H1 (cell line): Measurements from ENCODE around the gene TEX36. TPM values are rescaled to one million over a fixed set of nuclear protein-coding genes. Genes with fewer than 3 reads are reported as not detected.

Source experiments
- CTCF ChIA-PET: fragments of 300-600 bp; sonication (Branson Sonifier 250); formaldehyde crosslinking; loops from one replicate; lab custom pipeline; 2021; ENCODE audit not compliant: partially characterized antibody; lab: Charles Lee
- POLR2A ChIA-PET: fragments of 300-600 bp; sonication (Branson Sonifier 250); formaldehyde crosslinking; loops from one replicate; lab custom pipeline; 2021; ENCODE audit warnings: inconsistent platforms; ENCODE audit not compliant: partially characterized antibody; lab: Charles Lee
- DNase-seq, 2 experiments: peaks; one replicate each; pipeline versions ENCODE4 v3.0.0 to v3.0.0-alpha.2; 2010 to 2022; ENCODE audit warnings: low spot score in 2 of 2, low read depth in 1 of 2, mixed read lengths in 1 of 2
- FAIRE-seq: peaks from 2 replicates; lab custom pipeline; 2011; peaks lifted over from hg19 to GRCh38; lab: Jason Lieb, UNC
- H2AFZ ChIP-seq: 2 replicates; pipeline ENCODE4 v1.8.1; 2012; ENCODE audit warnings: low read length, inconsistent platforms
- H2AK5ac ChIP-seq: 2 replicates; pipeline ENCODE4 v1.6.1; 2013; ENCODE audit warnings: low read depth, low read length
- H2BK120ac ChIP-seq: replicated peaks from 2 replicates; pipeline ENCODE3; 2013; ENCODE audit warnings: low read depth, low read length, inconsistent platforms
- H2BK12ac ChIP-seq: 2 replicates; pipeline ENCODE4 v1.6.1; 2013; ENCODE audit warnings: low read depth, low read length
- H2BK15ac ChIP-seq: 2 replicates; pipeline ENCODE4 v1.6.1; 2013; ENCODE audit warnings: low read length
- H2BK20ac ChIP-seq: 2 replicates; pipeline ENCODE4 v1.6.1; 2013; ENCODE audit warnings: low read length
- H2BK5ac ChIP-seq: 2 replicates; pipeline ENCODE4 v1.6.1; 2013; ENCODE audit warnings: low read depth, low read length
- H3K14ac ChIP-seq: 2 replicates; pipeline ENCODE4 v1.6.1; 2013; ENCODE audit warnings: inconsistent platforms; ENCODE audit not compliant: insufficient read length
- H3K18ac ChIP-seq: 2 replicates; pipeline ENCODE4 v1.6.1; 2013; ENCODE audit warnings: low read length; ENCODE audit errors: extremely low read depth
- H3K23ac ChIP-seq: 2 replicates; pipeline ENCODE4 v1.6.1; 2013; ENCODE audit warnings: inconsistent platforms; ENCODE audit not compliant: insufficient read length
- H3K23me2 ChIP-seq: 2 replicates; pipeline ENCODE4 v1.6.1; 2013; ENCODE audit warnings: low read depth, low read length
- H3K27ac ChIP-seq: 2 replicates; pipeline ENCODE4 v1.6.1; 2011; ENCODE audit warnings: low read depth, low read length, inconsistent platforms
- H3K27me3 ChIP-seq, 4 experiments: replicated peaks in 1 of 4; 1 replicate in 1 of 4; 2 replicates in 3 of 4; pipeline versions ENCODE4 v1.6.1 to v1.8.1; 2011 to 2013; ENCODE audit warnings: low read length in 3 of 4, mild to moderate bottlenecking in 3 of 4, inconsistent platforms in 2 of 4, mixed read lengths in 2 of 4, moderate library complexity in 1 of 4; ENCODE audit not compliant: control insufficient read depth in 3 of 4, insufficient read depth in 3 of 4; ENCODE audit errors: extremely low read depth in 1 of 4
- H3K36me3 ChIP-seq, 4 experiments: 2 replicates each; pipeline versions ENCODE4 v1.6.1 to v1.8.1; 2011 to 2013; ENCODE audit warnings: mild to moderate bottlenecking in 4 of 4, low read length in 3 of 4, moderate library complexity in 2 of 4, control low read depth in 1 of 4, inconsistent platforms in 1 of 4; ENCODE audit not compliant: insufficient read depth in 4 of 4, control insufficient read depth in 2 of 4
- H3K4ac ChIP-seq: replicated peaks from 2 replicates; pipeline ENCODE3; 2013; ENCODE audit warnings: low read length, low read depth, mixed read lengths, inconsistent platforms; ENCODE audit not compliant: insufficient read length
- H3K4me1 ChIP-seq, 4 experiments: replicated peaks in 1 of 4; 1 replicate in 1 of 4; 2 replicates in 3 of 4; pipeline versions ENCODE4 v1.6.1 to v1.8.1; 2011 to 2013; ENCODE audit warnings: low read length in 3 of 4, inconsistent platforms in 2 of 4, mixed read lengths in 1 of 4; ENCODE audit not compliant: insufficient read depth in 4 of 4, control insufficient read depth in 3 of 4
- H3K4me2 ChIP-seq, 2 experiments: 2 replicates each; pipeline versions ENCODE4 v1.6.1 to v1.8.1; 2011 to 2013; ENCODE audit warnings: low read depth in 2 of 2, low read length in 2 of 2, control low read depth in 1 of 2, inconsistent platforms in 1 of 2, mild to moderate bottlenecking in 1 of 2; ENCODE audit not compliant: insufficient read depth in 1 of 2
- H3K4me3 ChIP-seq, 4 experiments: fragments of 200-600, 300-600 bp in 1 of 4; sonication (generic), shearing (Covaris generic), sonication (Bioruptor Twin) in 1 of 4; 2 replicates each; pipeline versions ENCODE4 v1.5.1 to v1.8.1; 2011 to 2016; ENCODE audit warnings: low read length in 4 of 4, low read depth in 3 of 4, control low read depth in 2 of 4, inconsistent platforms in 2 of 4, mild to moderate bottlenecking in 2 of 4, mixed read lengths in 1 of 4, moderate library complexity in 1 of 4; ENCODE audit not compliant: insufficient read depth in 2 of 4; ENCODE audit errors: extremely low read depth in 1 of 4
- H3K56ac ChIP-seq: replicated peaks from 2 replicates; pipeline ENCODE3; 2013; ENCODE audit warnings: low read depth, mild to moderate bottlenecking, mixed read lengths, low read length, inconsistent platforms; ENCODE audit not compliant: insufficient read length
- H3K79me1 ChIP-seq: 2 replicates; pipeline ENCODE4 v1.6.1; 2013; ENCODE audit warnings: low read depth, low read length, control low read depth
- H3K79me2 ChIP-seq, 2 experiments: 2 replicates each; pipeline versions ENCODE4 v1.6.1 to v1.8.1; 2012 to 2013; ENCODE audit warnings: low read length in 2 of 2, mild to moderate bottlenecking in 2 of 2, inconsistent platforms in 1 of 2; ENCODE audit not compliant: insufficient read depth in 2 of 2, control insufficient read depth in 1 of 2
- H3K9ac ChIP-seq, 4 experiments: replicated peaks in 1 of 4; 1 replicate in 1 of 4; 2 replicates in 3 of 4; pipeline versions ENCODE4 v1.6.1 to v1.8.1; 2011 to 2013; ENCODE audit warnings: low read depth in 3 of 4, low read length in 3 of 4, control low read depth in 2 of 4, mild to moderate bottlenecking in 2 of 4, moderate library complexity in 2 of 4, inconsistent platforms in 1 of 4; ENCODE audit errors: extremely low read depth in 1 of 4
- H3K9me3 ChIP-seq, 2 experiments: 2 replicates each; pipeline versions ENCODE4 v1.6.1 to v1.8.1; 2012 to 2013; ENCODE audit warnings: mild to moderate bottlenecking in 2 of 2, moderate library complexity in 2 of 2, control low read depth in 1 of 2, inconsistent platforms in 1 of 2, low read depth in 1 of 2, low read length in 1 of 2, mixed read lengths in 1 of 2; ENCODE audit not compliant: insufficient read depth in 2 of 2
- H4K20me1 ChIP-seq, 2 experiments: replicated peaks in 1 of 2; 2 replicates each; pipeline versions ENCODE3 to v1.8.1; 2011 to 2013; ENCODE audit warnings: inconsistent platforms in 2 of 2, low read length in 2 of 2, mild to moderate bottlenecking in 1 of 2; ENCODE audit not compliant: insufficient read depth in 2 of 2, control insufficient read depth in 1 of 2
- H4K5ac ChIP-seq: 2 replicates; pipeline ENCODE4 v1.6.1; 2013; ENCODE audit warnings: low read length, low read depth, mixed read lengths, inconsistent platforms; ENCODE audit not compliant: insufficient read length
- H4K8ac ChIP-seq: 2 replicates; pipeline ENCODE4 v1.8.0; 2013; ENCODE audit warnings: mild to moderate bottlenecking, moderate library complexity, low read length, inconsistent platforms; ENCODE audit not compliant: insufficient read depth; ENCODE audit errors: extremely low read depth
- H4K91ac ChIP-seq: replicated peaks from 2 replicates; pipeline ENCODE3; 2013; ENCODE audit warnings: low read length, mixed read lengths, inconsistent platforms; ENCODE audit not compliant: insufficient read length
- CBX5 ChIP-seq: fragments of 300-800, 300-1000 bp; sonication (generic); IDR thresholded peaks from 2 replicates; pipeline ENCODE4 v1.7.1; 2016; ENCODE audit warnings: antibody characterized with exemption, low read length, low read depth
- CTCF ChIP-seq, 3 experiments: IDR thresholded peaks; 1 replicate in 2 of 3; 2 replicates in 1 of 3; pipeline versions ENCODE4 v1.5.1 to v1.6.1; 2011; ENCODE audit warnings: low read length in 3 of 3, mild to moderate bottlenecking in 3 of 3, inconsistent platforms in 2 of 3, low read depth in 1 of 3, moderate library complexity in 1 of 3; ENCODE audit not compliant: insufficient read depth in 1 of 3; ENCODE audit errors: control extremely low read depth in 1 of 3
- RXRA ChIP-seq: IDR thresholded peaks from 2 replicates; pipeline ENCODE4 v1.6.1; 2011; ENCODE audit warnings: low read depth, mild to moderate bottlenecking, low read length, moderate library complexity; ENCODE audit not compliant: insufficient read depth
- YY1 ChIP-seq: IDR thresholded peaks from 2 replicates; pipeline ENCODE4 v1.6.1; 2011; ENCODE audit warnings: low read depth, mild to moderate bottlenecking, low read length
- WGBS, 2 experiments: shearing (Covaris generic) in 1 of 2; methylation state at CpG; one replicate each; pipeline versions ENCODE4 v1.1.6 to v1.1.7; 2013 to 2015; ENCODE audit warnings: low lambda C conversion rate in 2 of 2, mixed read lengths in 2 of 2, inconsistent platforms in 1 of 2, low coverage in 1 of 2, missing lambda C conversion rate in 1 of 2; ENCODE audit not compliant: insufficient replicate concordance in 2 of 2, insufficient coverage in 1 of 2, insufficient read length in 1 of 2; ENCODE audit errors: extremely low coverage in 1 of 2, missing lambda C conversion rate in 1 of 2; 5-methylcytosine and 5-hydroxymethylcytosine counted together
- polyA plus RNA-seq, 7 experiments: library from polyadenylated mRNA; depleted of rRNA in 3 of 7; stranded (reverse) in 5 of 7; unstranded in 2 of 7; fragments of >200 nt in 5 of 7; fragments of 200-250 nt in 2 of 7; gene quantifications; 1 replicate in 5 of 7; 2 replicates in 1 of 7; 4 replicates in 1 of 7; pipeline versions ENCODE4 v1.2.1 to v1.2.3, GENCODE V29; 2011 to 2013; ENCODE audit warnings: missing spikeins in 2 of 7, mixed read lengths in 2 of 7
- total RNA-seq: library from RNA; stranded (reverse); fragmentation: NEBNext Ultra II Directional; extraction: Animal tissue kit (Norgen Biotek cat#: 25700); gene quantifications from 2 replicates; pipeline ENCODE4 v1.2.1, GENCODE V29; 2021

The TEX36 gene
- total and polyA plus RNA-seq, 2 of the 8 experiments (the other 6 are each of a cell fraction or from before 2014, with no cell fraction given), result not detected

GRCh38 chr10:125638555-125638954, 44.4 kb downstream of the TEX36 start:
- Histone ChIP-seq H3K9ac (no peak overlapping the region), H4K8ac (no peak overlapping the region), H3K4me3 (no peak overlapping the region), H2AK5ac (no peak overlapping the region), H3K27me3 (no peaks in the 10 kb centered on the region), H2BK20ac (no peak overlapping the region), H2BK15ac (no peak overlapping the region), H3K56ac (no peak overlapping the region), H3K4me1 (peaks cover 2 to 3% (median 3%) of the 10 kb centered on the region in 4 experiments; a peak in 3 of 7 replicates), H3K4me2 (no peak overlapping the region), H3K27ac (no peak overlapping the region), H3K14ac (no peak overlapping the region), H2BK120ac (no peak overlapping the region), H2BK12ac (no peak overlapping the region; the same call in 1 of the 2 replicates), H3K18ac (no peak overlapping the region), H4K91ac (no peak overlapping the region), H3K23me2 (no peaks in the 10 kb centered on the region), H3K4ac (no peak overlapping the region), H2BK5ac (no peak overlapping the region), H3K9me3 (no peaks in the 10 kb centered on the region), H4K20me1 (no peaks in the 10 kb centered on the region), H3K36me3 (no peaks in the 10 kb centered on the region), H3K79me2 (no peaks in the 10 kb centered on the region), H3K79me1 (no peaks in the 10 kb centered on the region), H3K23ac (no peak overlapping the region), H4K5ac (no peak overlapping the region), H2AFZ (no peak overlapping the region)
- no peak for TF ChIP-seq YY1
- no peak for TF ChIP-seq RXRA
- TF ChIP-seq CTCF (IDR thresholded peaks at IDR 0.05; ENCODE audit: control extremely low read depth in 1 of 3, insufficient read depth in 1 of 3, low read depth in 1 of 3, low read length in 3 of 3), result peak in 1 of 3 experiments; percentile 3; a peak in 1 of 4 replicates
- no peak for TF ChIP-seq CBX5
- WGBS, 2 experiments, result 82% methylated on average over 7 of the region's 7 CpGs; no CpG with 5 or more reads in 1 of the 2 experiments
- ChIA-PET POLR2A (no interaction called here), CTCF (interaction anchor here (1.4 kb wide), 3 partner anchors 12 to 156 kb away, joined by 3 read pairs; no protein-coding TSS in a partner anchor)
- DNase-seq (no peak), FAIRE-seq (no peak)
